ENCODE results near the gene PAPPA2. TPM values are rescaled to one million over a fixed set of nuclear protein-coding genes. Genes with fewer than 3 reads are reported as not detected.

The PAPPA2 gene
- total RNA-seq, 1 experiment from 2014 or later = 0.03 TPM

- Histone ChIP-seq H3K27me3 (ENCODE audit: control insufficient read depth, insufficient read depth, low read length) (no peaks in the 10 kb centered on the region), H3K27ac (ENCODE audit: low read length) (no peak overlapping the region), H3K4me1 (ENCODE audit: control insufficient read depth, insufficient read depth, low read length) (no peaks in the 10 kb centered on the region), H3K4me3 (ENCODE audit: low read depth in 2 of 2, low read length in 2 of 2) (no peak overlapping the region), H3K36me3 (ENCODE audit: control insufficient read depth, insufficient read depth, low read length) (no peaks in the 10 kb centered on the region), H3K9me3 (ENCODE audit: control insufficient read depth, insufficient read depth, low read depth, low read length) (no peaks in the 10 kb centered on the region)
- no TSS peak for BruUV-seq (replicated peaks)
- no peak for ATAC-seq
- ChIA-PET CTCF (no interaction called here), POLR2A (no interaction called here)
- DNase-seq (ENCODE audit: low read depth, low spot score) = no peak
- in situ Hi-C loops (cut with HindIII; ENCODE audit: low pct_unique_long_range_greater_than_20kb, low sequenced_read_pairs) = no loop called here
- intact Hi-C loops (cut with micrococcal nuclease; ENCODE audit: unreplicated experiment) = loop anchor here (10.0 kb wide), 1 partner anchor 277 kb away; no protein-coding TSS in a partner anchor
- TF ChIP-seq POLR2AphosphoS5 (IDR thresholded peaks at IDR 0.05; ENCODE audit: low read depth, low read length) = no peak
- no peak for TF ChIP-seq SIN3A (IDR thresholded peaks at IDR 0.05; ENCODE audit: borderline replicate concordance, insufficient read depth, low read depth, low read length)
- no peak for TF ChIP-seq CTCF (IDR thresholded peaks at IDR 0.05)
- TF ChIP-seq REST (IDR thresholded peaks at IDR 0.05; ENCODE audit: insufficient read depth in 1 of 2, low read depth in 2 of 2, low read length in 1 of 2) = no peak
- no peak for TF ChIP-seq TCF7L2 (IDR thresholded peaks at IDR 0.05; ENCODE audit: low read depth, low read length)
Observed at GRCh38 chr1:176568185-176568584, 105.2 kb downstream of the PAPPA2 start.

- Histone ChIP-seq H3K27ac (ENCODE audit: low read length) (no peak overlapping the region), H3K4me1 (ENCODE audit: control insufficient read depth, insufficient read depth, low read length) (no peaks in the 10 kb centered on the region), H3K27me3 (ENCODE audit: control insufficient read depth, insufficient read depth, low read length) (no peaks in the 10 kb centered on the region), H3K4me3 (ENCODE audit: low read depth in 2 of 2, low read length in 2 of 2) (no peak overlapping the region), H3K36me3 (ENCODE audit: control insufficient read depth, insufficient read depth, low read length) (no peaks in the 10 kb centered on the region), H3K9me3 (ENCODE audit: control insufficient read depth, insufficient read depth, low read depth, low read length) (no peaks in the 10 kb centered on the region)
- CTCF ChIA-PET = no interaction called here
- intact Hi-C loops (cut with micrococcal nuclease; ENCODE audit: unreplicated experiment) = no loop called here
- POLR2A ChIA-PET = no interaction called here
- no peak for ATAC-seq
- no peak for DNase-seq (ENCODE audit: low read depth, low spot score)
- no TSS peak for BruUV-seq (replicated peaks)
- TF ChIP-seq CTCF (IDR thresholded peaks at IDR 0.05) (no peak), TCF7L2 (IDR thresholded peaks at IDR 0.05; ENCODE audit: low read depth, low read length) (no peak)
- in situ Hi-C loops (cut with HindIII; ENCODE audit: low pct_unique_long_range_greater_than_20kb, low sequenced_read_pairs) = no loop called here
Observed at GRCh38 chr1:176574756-176575155, 111.8 kb downstream of the PAPPA2 start.

- intact Hi-C loops (cut with micrococcal nuclease; ENCODE audit: unreplicated experiment) = no loop called here
- Histone ChIP-seq H3K27ac (ENCODE audit: low read length) (no peak overlapping the region), H3K4me1 (ENCODE audit: control insufficient read depth, insufficient read depth, low read length) (no peaks in the 10 kb centered on the region), H3K4me3 (ENCODE audit: low read depth in 2 of 2, low read length in 2 of 2) (no peak overlapping the region), H3K36me3 (ENCODE audit: control insufficient read depth, insufficient read depth, low read length) (no peaks in the 10 kb centered on the region), H3K9me3 (ENCODE audit: control insufficient read depth, insufficient read depth, low read depth, low read length) (no peaks in the 10 kb centered on the region), H3K27me3 (ENCODE audit: control insufficient read depth, insufficient read depth, low read length) (no peaks in the 10 kb centered on the region)
- no TSS peak for BruUV-seq (replicated peaks)
- no peak for DNase-seq (ENCODE audit: low read depth, low spot score)
- CTCF ChIA-PET = no interaction called here
- no peak for ATAC-seq
- TF ChIP-seq CTCF (IDR thresholded peaks at IDR 0.05) (no peak), TCF7L2 (IDR thresholded peaks at IDR 0.05; ENCODE audit: low read depth, low read length) (no peak), POLR2AphosphoS5 (IDR thresholded peaks at IDR 0.05; ENCODE audit: low read depth, low read length) (no peak), SIN3A (IDR thresholded peaks at IDR 0.05; ENCODE audit: borderline replicate concordance, insufficient read depth, low read depth, low read length) (no peak), REST (IDR thresholded peaks at IDR 0.05; ENCODE audit: insufficient read depth in 1 of 2, low read depth in 2 of 2, low read length in 1 of 2) (no peak)
- in situ Hi-C loops (cut with HindIII; ENCODE audit: low pct_unique_long_range_greater_than_20kb, low sequenced_read_pairs) = no loop called here
- POLR2A ChIA-PET = no interaction called here
Observed at GRCh38 chr1:176575991-176576390, 113.0 kb downstream of the PAPPA2 start.
